Measurements from ENCODE around the gene HDAC11. TPM values are rescaled to one million over a fixed set of nuclear protein-coding genes. Genes with fewer than 3 reads are reported as not detected.
A peak's percentile ranks its signal among the peaks of the same experiment; 100 is the strongest.

The HDAC11 gene
- total RNA-seq, 1 experiment from 2014 or later, result 7.0 TPM

DNA sequence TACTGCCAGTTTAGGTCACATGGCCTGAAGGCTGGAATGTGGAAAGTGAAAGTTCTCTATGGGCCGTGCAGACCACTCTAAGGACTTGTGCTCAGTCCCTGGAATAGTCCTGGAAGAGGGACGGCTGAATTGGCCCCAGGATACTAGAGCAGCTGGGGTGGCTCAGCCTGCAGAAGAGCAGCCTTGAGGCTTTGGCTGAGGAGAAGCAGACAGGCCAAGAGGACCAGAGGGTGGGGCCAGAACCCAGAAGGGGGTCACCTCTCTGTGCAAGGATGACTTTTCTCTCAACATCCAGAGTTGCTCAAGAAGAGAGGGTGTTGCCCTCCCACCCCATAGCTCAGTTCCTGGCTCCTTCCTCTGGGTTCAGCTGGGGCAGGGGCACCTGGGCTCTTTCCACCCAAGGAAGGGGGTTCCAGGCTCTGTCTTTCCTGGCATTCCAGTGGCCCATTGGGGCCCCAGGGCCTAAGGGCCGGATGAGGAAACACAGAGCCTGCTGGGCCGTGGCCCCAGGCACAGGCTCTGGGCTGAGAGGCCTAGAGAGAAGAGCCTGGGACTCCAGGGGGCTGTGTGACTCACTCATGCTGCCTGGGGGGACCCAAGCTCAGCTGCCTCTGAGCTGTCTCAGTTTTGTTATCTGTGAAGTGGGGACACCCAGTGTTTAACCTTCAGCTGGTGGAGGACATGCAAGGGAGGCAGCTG lies 60.3 kb downstream of the HDAC11 start:
- no peaks in the 10 kb centered on the region for H4K20me1 ChIP-seq (ENCODE audit: control insufficient read depth, insufficient read depth, insufficient read length)
- Mint-ChIP-seq H3K36me3 (ENCODE audit: insufficient read depth in 1 of 3, low read depth in 3 of 3) (peaks cover 0 to 2% (median 0%) of the 10 kb centered on the region in 3 experiments; a peak in 2 of 7 replicates), H3K4me3 (no peak overlapping the region), H3K9me3 (peaks cover 0 to 6% of the 10 kb centered on the region in 2 experiments; a peak in 3 of 5 replicates), H3K27me3 (ENCODE audit: low read depth) (peaks cover 17% of the 10 kb centered on the region), H3K27ac (no peak overlapping the region), H3K4me1 (peaks cover 8 to 18% of the 10 kb centered on the region in 2 experiments)
- H3K79me1 ChIP-seq (ENCODE audit: insufficient read depth, low read depth, low read length, poor library complexity, severe bottlenecking), result no peaks in the 10 kb centered on the region
- no peak overlapping the region for H2BK12ac ChIP-seq (ENCODE audit: insufficient read length, low read depth, low read length)
- no peak overlapping the region for H3K14ac ChIP-seq (ENCODE audit: insufficient read depth, low read length)
- no peaks in the 10 kb centered on the region for H3K79me2 ChIP-seq (ENCODE audit: insufficient read depth, low read length)
- H2BK120ac ChIP-seq (ENCODE audit: low read depth, low read length, poor library complexity, severe bottlenecking), result no peak overlapping the region
- no peak overlapping the region for H3K4me2 ChIP-seq (ENCODE audit: insufficient read depth, insufficient read length, low read length)
- DNase-seq, result peak; percentile 19
- H4K8ac ChIP-seq (replicated peaks; ENCODE audit: insufficient read length, low read depth, low read length), result no peak overlapping the region
- H3K56ac ChIP-seq (ENCODE audit: insufficient read length, low read depth, low read length), result no peak overlapping the region
- H3T11ph ChIP-seq (ENCODE audit: low read length), result no peak overlapping the region
- H3K27me3 ChIP-seq (ENCODE audit: insufficient read depth, low read length), result no peaks in the 10 kb centered on the region
- TF ChIP-seq, protein P1, sequence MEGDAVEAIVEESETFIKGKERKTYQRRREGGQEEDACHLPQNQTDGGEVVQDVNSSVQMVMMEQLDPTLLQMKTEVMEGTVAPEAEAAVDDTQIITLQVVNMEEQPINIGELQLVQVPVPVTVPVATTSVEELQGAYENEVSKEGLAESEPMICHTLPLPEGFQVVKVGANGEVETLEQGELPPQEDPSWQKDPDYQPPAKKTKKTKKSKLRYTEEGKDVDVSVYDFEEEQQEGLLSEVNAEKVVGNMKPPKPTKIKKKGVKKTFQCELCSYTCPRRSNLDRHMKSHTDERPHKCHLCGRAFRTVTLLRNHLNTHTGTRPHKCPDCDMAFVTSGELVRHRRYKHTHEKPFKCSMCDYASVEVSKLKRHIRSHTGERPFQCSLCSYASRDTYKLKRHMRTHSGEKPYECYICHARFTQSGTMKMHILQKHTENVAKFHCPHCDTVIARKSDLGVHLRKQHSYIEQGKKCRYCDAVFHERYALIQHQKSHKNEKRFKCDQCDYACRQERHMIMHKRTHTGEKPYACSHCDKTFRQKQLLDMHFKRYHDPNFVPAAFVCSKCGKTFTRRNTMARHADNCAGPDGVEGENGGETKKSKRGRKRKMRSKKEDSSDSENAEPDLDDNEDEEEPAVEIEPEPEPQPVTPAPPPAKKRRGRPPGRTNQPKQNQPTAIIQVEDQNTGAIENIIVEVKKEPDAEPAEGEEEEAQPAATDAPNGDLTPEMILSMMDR (conservative IDR thresholded peaks at IDR 0.05), result no peak
- no peak overlapping the region for H2AK5ac ChIP-seq (ENCODE audit: insufficient read length, low read length)
- H2BK20ac ChIP-seq (ENCODE audit: low read depth, low read length, poor library complexity, severe bottlenecking), result no peak overlapping the region
- H3K23ac ChIP-seq (ENCODE audit: insufficient read length, low read depth, low read length), result no peak overlapping the region
- no peak overlapping the region for H3K4ac ChIP-seq (ENCODE audit: low read depth, low read length)
- no peaks in the 10 kb centered on the region for H3K9me3 ChIP-seq (ENCODE audit: control insufficient read depth, low read depth, low read length)
- H4K5ac ChIP-seq (ENCODE audit: insufficient read length, low read depth, low read length), result no peak overlapping the region
- no peak overlapping the region for H2BK5ac ChIP-seq (ENCODE audit: insufficient read length, low read length)
- H2BK15ac ChIP-seq (ENCODE audit: low read depth, low read length), result no peak overlapping the region
- WGBS (ENCODE audit: extremely low coverage, insufficient read length, low lambda C conversion rate), result no CpG with 5 or more reads among the region's 4 CpGs
- H2AFZ ChIP-seq (ENCODE audit: low read length), result no peak overlapping the region
- no peaks in the 10 kb centered on the region for H3K23me2 ChIP-seq (ENCODE audit: insufficient read length, low read depth, low read length, poor library complexity, severe bottlenecking)
- no peak overlapping the region for H4K91ac ChIP-seq (ENCODE audit: insufficient read length, low read depth, low read length)
- H3K9ac ChIP-seq (ENCODE audit: extremely low read depth, insufficient read length, low read length), result no peak overlapping the region
- H3K27ac ChIP-seq (ENCODE audit: insufficient read length, low read depth, low read length), result no peak overlapping the region
- H3K18ac ChIP-seq (ENCODE audit: insufficient read length, low read depth, low read length), result no peak overlapping the region
- H3K4me1 ChIP-seq (ENCODE audit: insufficient read depth, low read length), result peaks cover 3% of the 10 kb centered on the region; the same call in 1 of the 2 replicates

Measured in H9 (cell line).